WTC11 (cell line): ENCODE results near the gene JAKMIP3. TPM values are rescaled to one million over a fixed set of nuclear protein-coding genes. Genes with fewer than 3 reads are reported as not detected.

Experiments
- ATAC-seq: fragments of 200-7000 bp; cut with Tn5 transposase; 2 replicates; pipeline ENCODE4 v1.10.0; 2021; ENCODE audit warnings: mild to moderate bottlenecking, moderate library complexity
- CTCF ChIA-PET: fragments of 300-600 bp; sonication (Branson Sonifier 250); formaldehyde crosslinking; loops from one replicate; lab custom pipeline; 2021; ENCODE audit warnings: antibody characterized with exemption; lab: Charles Lee
- POLR2A ChIA-PET: fragments of 350-600 bp; sonication (Branson Sonifier 250); formaldehyde crosslinking; loops from one replicate; lab custom pipeline; 2021; ENCODE audit warnings: antibody characterized with exemption; lab: Charles Lee
- DNase-seq: peaks from one replicate; pipeline ENCODE4 v3.0.0; 2021; ENCODE audit warnings: low spot score
- H3K27ac Mint-ChIP-seq: 2 replicates; pipeline ENCODE4 v1.8.0; 2021; ENCODE audit warnings: mixed read lengths
- H3K27me3 Mint-ChIP-seq: 2 replicates; pipeline ENCODE4 v1.8.0; 2021; ENCODE audit warnings: low read depth, mild to moderate bottlenecking, moderate library complexity, mixed read lengths
- H3K36me3 Mint-ChIP-seq: 2 replicates; pipeline ENCODE4 v1.8.0; 2021; ENCODE audit warnings: mixed read lengths
- H3K4me1 Mint-ChIP-seq: 2 replicates; pipeline ENCODE4 v1.8.0; 2022; ENCODE audit warnings: mixed read lengths
- H3K4me3 Mint-ChIP-seq: 2 replicates; pipeline ENCODE4 v1.8.0; 2021; ENCODE audit warnings: mild to moderate bottlenecking, moderate library complexity, mixed read lengths
- H3K9me3 Mint-ChIP-seq: 2 replicates; pipeline ENCODE4 v1.8.0; 2021; ENCODE audit warnings: mixed read lengths
- ESRRA ChIP-seq: sonication (generic); formaldehyde crosslinking; IDR thresholded peaks from 2 replicates; pipeline ENCODE4 v1.8.1; 2022; ENCODE audit warnings: mild to moderate bottlenecking, missing genetic modification reagents, borderline replicate concordance
- FOXK1 ChIP-seq: sonication (generic); formaldehyde crosslinking; IDR thresholded peaks from 2 replicates; pipeline ENCODE4 v1.8.0; 2022; ENCODE audit warnings: mild to moderate bottlenecking, moderate library complexity, missing genetic modification reagents
- FOXP1 ChIP-seq: sonication (generic); formaldehyde crosslinking; IDR thresholded peaks from 2 replicates; pipeline ENCODE4 v1.8.0; 2022; ENCODE audit warnings: missing genetic modification reagents, mild to moderate bottlenecking, moderate library complexity, borderline replicate concordance
- GTF2I ChIP-seq: fragments of 250-450 bp; sonication (Bioruptor Pico); conservative IDR thresholded peaks from 2 replicates; pipeline ENCODE4 v1.4.0; 2021; ENCODE audit warnings: mild to moderate bottlenecking
- IRF2 ChIP-seq: sonication (generic); formaldehyde crosslinking; IDR thresholded peaks from 2 replicates; pipeline ENCODE4 v1.8.0; 2022; ENCODE audit warnings: low read depth, missing genetic modification reagents, borderline replicate concordance
- NFYB ChIP-seq: sonication (generic); formaldehyde crosslinking; conservative IDR thresholded peaks from 2 replicates; pipeline ENCODE4 v1.8.0; 2022; ENCODE audit warnings: low read depth, missing genetic modification reagents
- RELA ChIP-seq: sonication (generic); formaldehyde crosslinking; IDR thresholded peaks from 2 replicates; pipeline ENCODE4 v1.8.1; 2022; ENCODE audit warnings: missing genetic modification reagents, mild to moderate bottlenecking, borderline replicate concordance
- TCF7 ChIP-seq: sonication (generic); formaldehyde crosslinking; IDR thresholded peaks from 2 replicates; pipeline ENCODE4 v1.8.0; 2022; ENCODE audit warnings: mild to moderate bottlenecking, low read depth, missing genetic modification reagents, moderate library complexity
- TEAD1 ChIP-seq: sonication (generic); formaldehyde crosslinking; IDR thresholded peaks from 2 replicates; pipeline ENCODE4 v1.8.0; 2022; ENCODE audit warnings: mild to moderate bottlenecking, missing genetic modification reagents
- TP53 ChIP-seq: sonication (generic); formaldehyde crosslinking; IDR thresholded peaks from 2 replicates; pipeline ENCODE4 v1.8.1; 2023; ENCODE audit warnings: mild to moderate bottlenecking, missing genetic modification reagents
- ZNF232 ChIP-seq: sonication (generic); formaldehyde crosslinking; IDR thresholded peaks from 2 replicates; pipeline ENCODE4 v1.8.0; 2022; ENCODE audit warnings: mild to moderate bottlenecking, missing genetic modification reagents
- ZNF416 ChIP-seq: fragments of 250-450 bp; sonication (Bioruptor Pico); IDR thresholded peaks from 2 replicates; pipeline ENCODE4 v1.9.0; 2021; ENCODE audit warnings: mild to moderate bottlenecking, inconsistent platforms
- total RNA-seq: library from RNA; stranded (reverse); gene quantifications from 3 replicates; pipeline ENCODE4 v1.2.3, GENCODE V29; 2021
- TF ChIP-seq, protein P1 (sequence below): sonication (generic); formaldehyde crosslinking; IDR thresholded peaks from 2 replicates; pipeline ENCODE4 v1.8.1; 2023; ENCODE audit warnings: mild to moderate bottlenecking, missing genetic modification reagents, borderline replicate concordance
- TF ChIP-seq, protein P2 (sequence below): sonication (generic); formaldehyde crosslinking; IDR thresholded peaks from 2 replicates; pipeline ENCODE4 v1.8.1; 2022; ENCODE audit warnings: mild to moderate bottlenecking, moderate library complexity, missing genetic modification reagents
- TF ChIP-seq, protein P3 (sequence below): sonication (generic); formaldehyde crosslinking; IDR thresholded peaks from 2 replicates; pipeline ENCODE4 v1.8.1; 2023; ENCODE audit warnings: mild to moderate bottlenecking, missing genetic modification reagents, moderate library complexity
- TF ChIP-seq, protein P4 (sequence below): sonication (generic); formaldehyde crosslinking; IDR thresholded peaks from 2 replicates; pipeline ENCODE4 v1.8.1; 2023; ENCODE audit warnings: mild to moderate bottlenecking, missing genetic modification reagents
- TF ChIP-seq, protein P5 (sequence below): sonication (generic); formaldehyde crosslinking; IDR thresholded peaks from 2 replicates; pipeline ENCODE4 v1.8.0; 2022; ENCODE audit warnings: mild to moderate bottlenecking, missing genetic modification reagents
- TF ChIP-seq, protein P6 (sequence below): fragments of 250-450 bp; sonication (Bioruptor Pico); IDR thresholded peaks from 2 replicates; pipeline ENCODE4 v1.9.0; 2021; ENCODE audit warnings: moderate library complexity, mild to moderate bottlenecking, inconsistent platforms, borderline replicate concordance
- TF ChIP-seq, protein P7 (sequence below): sonication (generic); formaldehyde crosslinking; IDR thresholded peaks from 2 replicates; pipeline ENCODE4 v1.8.0; 2023; ENCODE audit warnings: missing genetic modification reagents

JAKMIP3 gene
- total RNA-seq, 1 experiment from 2014 or later = 1.7 TPM

DNA sequence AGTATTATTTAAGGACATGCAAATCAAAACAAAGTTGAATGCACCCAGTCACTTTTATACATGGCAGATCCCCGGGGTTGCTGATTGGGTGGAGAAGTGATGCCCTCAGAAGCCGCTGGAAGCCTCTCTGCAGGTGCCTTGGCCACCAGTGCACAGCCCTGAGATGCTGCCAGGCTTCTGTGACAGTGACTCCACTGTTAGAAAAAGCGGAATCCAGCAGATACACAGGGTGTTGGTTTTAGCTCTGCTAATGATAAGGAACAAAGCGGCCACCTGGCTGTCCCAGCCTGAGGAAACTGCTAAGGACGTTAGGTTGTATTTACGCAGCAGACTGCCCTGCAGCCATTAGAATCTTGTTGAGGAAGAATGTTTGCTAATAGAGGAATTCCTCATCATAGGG lies 47.5 kb downstream of the JAKMIP3 start:
- no peaks in the 10 kb centered on the region for H3K36me3 Mint-ChIP-seq
- CTCF ChIA-PET = no interaction called here
- H3K27me3 Mint-ChIP-seq = no peaks in the 10 kb centered on the region
- H3K4me1 Mint-ChIP-seq = no peaks in the 10 kb centered on the region
- no peak overlapping the region for H3K4me3 Mint-ChIP-seq
- DNase-seq = no peak
- H3K27ac Mint-ChIP-seq = no peak overlapping the region
- no peak for ATAC-seq
- H3K9me3 Mint-ChIP-seq = no peaks in the 10 kb centered on the region
- TF ChIP-seq TCF7 (CRISPR knock-in tag) = no peak
- POLR2A ChIA-PET = no interaction called here

DNA sequence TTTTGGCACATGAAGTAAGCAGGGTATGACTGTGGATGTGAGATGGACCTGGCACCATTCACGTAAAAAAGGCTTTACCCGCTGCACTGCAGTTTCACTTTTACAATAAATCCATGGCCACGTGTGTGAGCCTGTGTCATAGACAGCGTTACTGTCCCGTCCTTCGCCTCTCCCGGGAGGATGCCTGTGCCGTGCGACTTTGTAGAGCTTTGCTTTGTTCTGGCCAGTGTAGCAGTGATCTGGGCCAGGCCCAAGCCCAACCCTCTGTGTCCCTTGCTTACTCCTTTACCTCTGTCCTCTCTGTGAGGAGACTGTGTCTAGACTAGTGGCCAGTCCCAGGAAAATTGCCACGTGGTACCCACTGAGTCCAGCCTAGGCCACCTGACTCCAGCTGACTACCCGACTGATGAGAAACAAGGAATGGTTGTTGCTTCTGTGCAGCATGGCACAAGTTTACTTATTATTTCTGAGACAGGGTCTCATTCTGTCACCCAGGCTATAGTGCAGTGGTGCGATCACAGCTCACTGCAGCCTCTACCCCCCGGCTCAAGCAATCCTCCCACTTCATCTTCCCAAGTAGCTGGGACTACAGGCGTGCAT lies 48.1 kb downstream of the JAKMIP3 start:
- ChIA-PET CTCF (no interaction called here), POLR2A (no interaction called here)
- Mint-ChIP-seq H3K27me3 (no peaks in the 10 kb centered on the region), H3K4me3 (no peak overlapping the region), H3K27ac (no peak overlapping the region), H3K4me1 (no peaks in the 10 kb centered on the region), H3K36me3 (no peaks in the 10 kb centered on the region), H3K9me3 (no peaks in the 10 kb centered on the region)
- ATAC-seq (no peak), DNase-seq (peak; percentile 6)
- TF ChIP-seq, protein P1, sequence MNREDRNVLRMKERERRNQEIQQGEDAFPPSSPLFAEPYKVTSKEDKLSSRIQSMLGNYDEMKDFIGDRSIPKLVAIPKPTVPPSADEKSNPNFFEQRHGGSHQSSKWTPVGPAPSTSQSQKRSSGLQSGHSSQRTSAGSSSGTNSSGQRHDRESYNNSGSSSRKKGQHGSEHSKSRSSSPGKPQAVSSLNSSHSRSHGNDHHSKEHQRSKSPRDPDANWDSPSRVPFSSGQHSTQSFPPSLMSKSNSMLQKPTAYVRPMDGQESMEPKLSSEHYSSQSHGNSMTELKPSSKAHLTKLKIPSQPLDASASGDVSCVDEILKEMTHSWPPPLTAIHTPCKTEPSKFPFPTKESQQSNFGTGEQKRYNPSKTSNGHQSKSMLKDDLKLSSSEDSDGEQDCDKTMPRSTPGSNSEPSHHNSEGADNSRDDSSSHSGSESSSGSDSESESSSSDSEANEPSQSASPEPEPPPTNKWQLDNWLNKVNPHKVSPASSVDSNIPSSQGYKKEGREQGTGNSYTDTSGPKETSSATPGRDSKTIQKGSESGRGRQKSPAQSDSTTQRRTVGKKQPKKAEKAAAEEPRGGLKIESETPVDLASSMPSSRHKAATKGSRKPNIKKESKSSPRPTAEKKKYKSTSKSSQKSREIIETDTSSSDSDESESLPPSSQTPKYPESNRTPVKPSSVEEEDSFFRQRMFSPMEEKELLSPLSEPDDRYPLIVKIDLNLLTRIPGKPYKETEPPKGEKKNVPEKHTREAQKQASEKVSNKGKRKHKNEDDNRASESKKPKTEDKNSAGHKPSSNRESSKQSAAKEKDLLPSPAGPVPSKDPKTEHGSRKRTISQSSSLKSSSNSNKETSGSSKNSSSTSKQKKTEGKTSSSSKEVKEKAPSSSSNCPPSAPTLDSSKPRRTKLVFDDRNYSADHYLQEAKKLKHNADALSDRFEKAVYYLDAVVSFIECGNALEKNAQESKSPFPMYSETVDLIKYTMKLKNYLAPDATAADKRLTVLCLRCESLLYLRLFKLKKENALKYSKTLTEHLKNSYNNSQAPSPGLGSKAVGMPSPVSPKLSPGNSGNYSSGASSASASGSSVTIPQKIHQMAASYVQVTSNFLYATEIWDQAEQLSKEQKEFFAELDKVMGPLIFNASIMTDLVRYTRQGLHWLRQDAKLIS (CRISPR knock-in tag) = no peak
- TF ChIP-seq, protein P2, sequence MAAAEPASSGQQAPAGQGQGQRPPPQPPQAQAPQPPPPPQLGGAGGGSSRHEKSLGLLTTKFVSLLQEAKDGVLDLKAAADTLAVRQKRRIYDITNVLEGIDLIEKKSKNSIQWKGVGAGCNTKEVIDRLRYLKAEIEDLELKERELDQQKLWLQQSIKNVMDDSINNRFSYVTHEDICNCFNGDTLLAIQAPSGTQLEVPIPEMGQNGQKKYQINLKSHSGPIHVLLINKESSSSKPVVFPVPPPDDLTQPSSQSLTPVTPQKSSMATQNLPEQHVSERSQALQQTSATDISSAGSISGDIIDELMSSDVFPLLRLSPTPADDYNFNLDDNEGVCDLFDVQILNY (CRISPR knock-in tag) = no peak
- TF ChIP-seq ESRRA (CRISPR knock-in tag) (no peak), TP53 (CRISPR knock-in tag) (no peak), GTF2I (CRISPR knock-in tag) (no peak), FOXP1 (no peak)
- TF ChIP-seq, protein P3, sequence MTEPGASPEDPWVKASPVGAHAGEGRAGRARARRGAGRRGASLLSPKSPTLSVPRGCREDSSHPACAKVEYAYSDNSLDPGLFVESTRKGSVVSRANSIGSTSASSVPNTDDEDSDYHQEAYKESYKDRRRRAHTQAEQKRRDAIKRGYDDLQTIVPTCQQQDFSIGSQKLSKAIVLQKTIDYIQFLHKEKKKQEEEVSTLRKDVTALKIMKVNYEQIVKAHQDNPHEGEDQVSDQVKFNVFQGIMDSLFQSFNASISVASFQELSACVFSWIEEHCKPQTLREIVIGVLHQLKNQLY = no peak
- TF ChIP-seq, protein P4, sequence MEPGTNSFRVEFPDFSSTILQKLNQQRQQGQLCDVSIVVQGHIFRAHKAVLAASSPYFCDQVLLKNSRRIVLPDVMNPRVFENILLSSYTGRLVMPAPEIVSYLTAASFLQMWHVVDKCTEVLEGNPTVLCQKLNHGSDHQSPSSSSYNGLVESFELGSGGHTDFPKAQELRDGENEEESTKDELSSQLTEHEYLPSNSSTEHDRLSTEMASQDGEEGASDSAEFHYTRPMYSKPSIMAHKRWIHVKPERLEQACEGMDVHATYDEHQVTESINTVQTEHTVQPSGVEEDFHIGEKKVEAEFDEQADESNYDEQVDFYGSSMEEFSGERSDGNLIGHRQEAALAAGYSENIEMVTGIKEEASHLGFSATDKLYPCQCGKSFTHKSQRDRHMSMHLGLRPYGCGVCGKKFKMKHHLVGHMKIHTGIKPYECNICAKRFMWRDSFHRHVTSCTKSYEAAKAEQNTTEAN (CRISPR knock-in tag) = no peak
- TF ChIP-seq, protein P5, sequence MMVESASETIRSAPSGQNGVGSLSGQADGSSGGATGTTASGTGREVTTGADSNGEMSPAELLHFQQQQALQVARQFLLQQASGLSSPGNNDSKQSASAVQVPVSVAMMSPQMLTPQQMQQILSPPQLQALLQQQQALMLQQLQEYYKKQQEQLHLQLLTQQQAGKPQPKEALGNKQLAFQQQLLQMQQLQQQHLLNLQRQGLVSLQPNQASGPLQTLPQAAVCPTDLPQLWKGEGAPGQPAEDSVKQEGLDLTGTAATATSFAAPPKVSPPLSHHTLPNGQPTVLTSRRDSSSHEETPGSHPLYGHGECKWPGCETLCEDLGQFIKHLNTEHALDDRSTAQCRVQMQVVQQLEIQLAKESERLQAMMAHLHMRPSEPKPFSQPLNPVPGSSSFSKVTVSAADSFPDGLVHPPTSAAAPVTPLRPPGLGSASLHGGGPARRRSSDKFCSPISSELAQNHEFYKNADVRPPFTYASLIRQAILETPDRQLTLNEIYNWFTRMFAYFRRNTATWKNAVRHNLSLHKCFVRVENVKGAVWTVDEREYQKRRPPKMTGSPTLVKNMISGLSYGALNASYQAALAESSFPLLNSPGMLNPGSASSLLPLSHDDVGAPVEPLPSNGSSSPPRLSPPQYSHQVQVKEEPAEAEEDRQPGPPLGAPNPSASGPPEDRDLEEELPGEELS (CRISPR knock-in tag) = no peak
- TF ChIP-seq, protein P6, sequence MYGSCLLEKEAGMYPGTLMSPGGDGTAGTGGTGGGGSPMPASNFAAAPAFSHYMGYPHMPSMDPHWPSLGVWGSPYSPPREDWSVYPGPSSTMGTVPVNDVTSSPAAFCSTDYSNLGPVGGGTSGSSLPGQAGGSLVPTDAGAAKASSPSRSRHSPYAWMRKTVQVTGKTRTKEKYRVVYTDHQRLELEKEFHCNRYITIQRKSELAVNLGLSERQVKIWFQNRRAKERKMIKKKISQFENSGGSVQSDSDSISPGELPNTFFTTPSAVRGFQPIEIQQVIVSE = no peak

DNA sequence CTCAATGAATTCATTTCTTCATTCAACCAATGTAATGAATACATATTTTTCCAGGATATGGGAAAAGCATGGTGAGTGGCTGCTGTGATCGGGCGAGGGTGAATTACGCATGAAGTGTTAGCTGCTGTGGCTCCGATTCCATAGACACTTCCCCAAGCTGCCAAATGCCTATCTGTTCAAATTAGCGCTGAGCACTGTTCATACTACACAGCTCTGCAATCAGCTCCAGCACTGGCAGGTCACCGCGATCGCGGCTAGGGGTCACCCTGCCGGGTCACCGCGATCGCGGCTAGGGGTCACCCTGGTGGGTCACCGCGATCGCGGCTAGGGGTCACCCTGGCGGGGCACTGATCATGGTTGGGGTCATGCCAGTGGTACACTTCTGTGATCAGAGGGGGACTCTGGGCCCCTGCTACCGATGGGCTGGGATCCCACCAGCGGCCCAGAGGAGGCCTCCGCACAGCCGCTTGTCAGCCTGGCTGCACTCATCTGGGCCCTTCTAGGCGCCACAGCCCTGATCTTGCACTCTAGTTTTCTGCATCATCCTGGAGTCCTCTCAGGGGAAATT lies 49.3 kb downstream of the JAKMIP3 start:
- H3K4me3 Mint-ChIP-seq = no peak overlapping the region
- H3K36me3 Mint-ChIP-seq = no peaks in the 10 kb centered on the region
- no peaks in the 10 kb centered on the region for H3K27me3 Mint-ChIP-seq
- POLR2A ChIA-PET = no interaction called here
- DNase-seq (peak; percentile 5), ATAC-seq (no peak)
- CTCF ChIA-PET = no interaction called here
- H3K9me3 Mint-ChIP-seq = no peaks in the 10 kb centered on the region
- H3K27ac Mint-ChIP-seq = no peak overlapping the region
- H3K4me1 Mint-ChIP-seq = peaks cover 3% of the 10 kb centered on the region
- TF ChIP-seq TEAD1 (CRISPR knock-in tag) (no peak), NFYB (CRISPR knock-in tag) (no peak), ZNF416 (CRISPR knock-in tag) (no peak), ZNF232 (CRISPR knock-in tag) (no peak), IRF2 (CRISPR knock-in tag) (no peak), RELA (CRISPR knock-in tag) (no peak), FOXK1 (CRISPR knock-in tag) (no peak)
- TF ChIP-seq, protein P7, sequence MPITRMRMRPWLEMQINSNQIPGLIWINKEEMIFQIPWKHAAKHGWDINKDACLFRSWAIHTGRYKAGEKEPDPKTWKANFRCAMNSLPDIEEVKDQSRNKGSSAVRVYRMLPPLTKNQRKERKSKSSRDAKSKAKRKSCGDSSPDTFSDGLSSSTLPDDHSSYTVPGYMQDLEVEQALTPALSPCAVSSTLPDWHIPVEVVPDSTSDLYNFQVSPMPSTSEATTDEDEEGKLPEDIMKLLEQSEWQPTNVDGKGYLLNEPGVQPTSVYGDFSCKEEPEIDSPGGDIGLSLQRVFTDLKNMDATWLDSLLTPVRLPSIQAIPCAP (CRISPR knock-in tag) = no peak
- TF ChIP-seq, protein P3 = no peak
- TF ChIP-seq, protein P4 (CRISPR knock-in tag) = no peak
